Ecto neural progenitor cell (in vitro differentiated cells): ENCODE results near the gene PLEKHD1.
"Not testable (repeated sequence)": the region's sequence is repeated elsewhere in the genome, so short reads cannot be mapped to it uniquely, and the experiment has no call there.

Experiments
- DNase-seq: peaks from one replicate; pipeline ENCODE4 v3.0.0-alpha.2; 2018; ENCODE audit warnings: low spot score

PLEKHD1 gene

GRCh38 chr14:69481815-69482568 is 2.5 kb upstream of the PLEKHD1 start:
- no peak for DNase-seq

DNA sequence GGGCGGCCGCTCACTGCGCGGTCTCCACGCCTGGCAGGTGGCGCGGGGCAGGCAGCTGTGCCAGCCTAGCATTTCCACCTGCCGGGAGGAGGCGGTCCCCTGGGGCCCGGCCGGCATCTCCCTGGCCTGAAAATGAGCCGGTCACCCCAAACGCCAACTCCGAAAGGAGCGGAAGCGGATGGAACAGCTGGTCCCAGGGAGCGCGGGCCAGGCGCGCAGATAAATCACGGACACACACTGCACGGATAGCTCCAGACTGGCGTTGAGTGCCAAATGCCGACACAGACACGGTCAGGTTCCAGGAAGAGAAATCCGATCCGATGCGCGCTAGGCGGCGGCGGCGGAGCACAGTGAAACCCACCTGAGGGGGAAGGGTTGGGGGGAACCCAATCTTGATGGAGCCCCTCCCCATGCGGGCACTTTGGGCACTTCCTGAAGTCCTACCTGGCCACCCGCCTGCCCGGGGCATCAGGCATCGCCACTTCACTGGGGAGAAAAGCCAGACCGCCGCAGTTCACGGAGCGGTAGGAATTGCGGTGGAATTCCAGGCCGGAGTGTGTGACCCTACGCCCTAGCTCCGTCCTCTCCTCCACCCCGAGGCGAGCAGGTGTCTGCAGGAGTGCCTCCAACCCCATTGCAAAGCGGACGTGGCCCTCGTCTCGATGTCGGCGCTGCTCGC is 624 bp upstream of the PLEKHD1 start:
- no peak for DNase-seq

GRCh38 chr14:69485315-69485660 is 760 bp downstream of the PLEKHD1 start:
- no peak for DNase-seq

DNA sequence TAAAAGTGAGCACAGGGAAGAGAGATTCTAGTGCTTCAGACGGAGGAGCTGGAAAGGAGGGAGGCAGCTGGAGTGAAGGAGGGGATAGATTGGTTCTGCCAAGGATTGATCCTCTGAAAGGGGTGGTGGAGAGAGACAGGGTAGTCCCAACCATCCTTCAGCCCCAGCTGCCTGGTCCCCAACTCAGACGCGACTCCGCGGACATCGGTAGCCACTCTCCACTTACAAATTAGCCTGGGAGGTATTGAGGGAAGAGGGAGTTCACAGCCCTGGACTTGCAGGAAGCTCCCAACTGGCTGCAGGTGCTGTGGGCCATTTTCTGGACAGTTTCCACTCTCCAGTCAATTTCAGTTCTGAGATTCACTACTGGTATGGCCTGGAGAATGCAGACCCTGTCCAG is 1.2 kb downstream of the PLEKHD1 start:
- DNase-seq: no peak

- no peak for DNase-seq
Observed at GRCh38 chr14:69487226-69487625, 2.7 kb downstream of the PLEKHD1 start.

- DNase-seq: no peak
Observed at GRCh38 chr14:69487771-69488170, 3.2 kb downstream of the PLEKHD1 start.

DNA sequence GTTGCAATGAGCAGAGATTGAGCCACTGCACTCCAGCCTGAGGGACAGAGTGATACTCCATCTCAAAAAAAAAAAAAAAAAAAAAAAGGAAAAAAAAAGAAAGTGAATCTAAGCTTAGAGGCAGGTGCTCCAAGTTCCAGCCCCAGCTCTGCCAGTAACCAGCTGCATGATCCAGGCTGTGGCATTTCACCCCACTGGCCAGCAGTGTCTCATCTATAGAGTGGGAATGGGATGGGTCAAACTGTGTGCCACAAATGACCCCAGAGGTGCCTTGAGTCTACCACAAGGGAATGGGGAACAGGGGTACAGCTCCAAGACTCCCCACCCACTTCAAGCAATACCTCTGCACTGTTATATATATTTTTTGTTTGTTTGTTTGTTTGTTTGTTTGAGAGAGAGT is 5.0 kb downstream of the PLEKHD1 start:
- DNase-seq: no peak

DNA sequence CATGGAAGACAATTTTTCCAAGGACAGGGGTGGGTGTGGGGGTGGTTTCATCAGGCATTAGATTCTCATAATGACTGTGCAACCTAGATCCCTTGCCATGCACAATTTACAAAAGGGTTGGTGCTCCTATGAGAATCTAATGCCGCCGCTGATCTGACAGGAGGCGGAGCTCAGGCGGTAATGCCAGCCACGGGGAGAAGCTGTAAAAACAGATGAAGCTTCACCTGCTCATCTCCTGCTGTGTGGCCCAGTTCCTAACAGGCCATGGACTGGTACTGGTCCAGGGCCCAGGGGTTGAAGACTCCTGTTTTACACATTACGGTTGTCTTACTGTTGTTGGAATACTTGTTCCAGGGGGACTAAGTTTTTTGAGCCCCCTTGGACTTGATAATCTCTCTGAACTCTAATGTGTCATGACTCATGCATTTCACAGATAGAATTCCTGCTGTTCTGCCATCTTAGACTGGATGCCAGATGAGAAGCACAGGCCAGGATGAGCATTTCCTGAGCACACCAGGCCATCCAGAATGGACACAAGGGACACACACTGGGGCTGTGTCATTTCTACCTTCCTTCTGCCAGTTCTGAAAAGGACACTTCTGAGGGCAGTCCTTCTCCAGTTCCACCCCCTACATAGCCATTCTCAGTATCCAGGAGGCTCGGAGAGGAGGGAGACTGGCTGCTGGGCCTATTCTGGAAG is 5.8 kb downstream of the PLEKHD1 start:
- DNase-seq: no peak

DNA sequence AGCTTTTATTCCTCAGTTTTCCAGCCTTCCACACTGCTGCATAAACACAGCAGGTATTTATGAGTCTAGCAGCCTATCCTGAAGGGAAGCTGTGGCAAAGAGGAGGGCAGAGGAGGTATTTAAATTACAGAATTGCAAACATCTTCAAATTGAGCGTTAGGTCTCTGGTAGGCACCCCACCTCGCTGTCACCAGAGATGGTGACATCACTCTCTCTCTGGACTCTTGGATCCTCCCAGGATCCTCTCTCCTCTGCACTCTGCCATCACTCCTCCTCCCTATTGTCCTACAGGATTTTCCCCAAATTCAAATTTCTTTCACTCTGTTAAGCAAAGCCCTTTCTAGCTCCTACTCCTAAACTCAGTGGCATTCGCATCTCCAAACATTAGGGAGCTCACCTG is 6.7 kb downstream of the PLEKHD1 start:
- DNase-seq: no peak

GRCh38 chr14:69493038-69493437 is 8.5 kb downstream of the PLEKHD1 start:
- DNase-seq: no peak

GRCh38 chr14:69493791-69494190 is 9.3 kb downstream of the PLEKHD1 start:
- DNase-seq: no peak

GRCh38 chr14:69495341-69495921 is 10.9 kb downstream of the PLEKHD1 start:
- no peak for DNase-seq

- DNase-seq: not testable (repeated sequence)
Observed at GRCh38 chr14:69497866-69498265, 13.3 kb downstream of the PLEKHD1 start.

- not testable (repeated sequence) for DNase-seq
Observed at GRCh38 chr14:69498286-69498685, 13.8 kb downstream of the PLEKHD1 start.

- no peak for DNase-seq
Observed at GRCh38 chr14:69499436-69499835, 14.9 kb downstream of the PLEKHD1 start.

DNA sequence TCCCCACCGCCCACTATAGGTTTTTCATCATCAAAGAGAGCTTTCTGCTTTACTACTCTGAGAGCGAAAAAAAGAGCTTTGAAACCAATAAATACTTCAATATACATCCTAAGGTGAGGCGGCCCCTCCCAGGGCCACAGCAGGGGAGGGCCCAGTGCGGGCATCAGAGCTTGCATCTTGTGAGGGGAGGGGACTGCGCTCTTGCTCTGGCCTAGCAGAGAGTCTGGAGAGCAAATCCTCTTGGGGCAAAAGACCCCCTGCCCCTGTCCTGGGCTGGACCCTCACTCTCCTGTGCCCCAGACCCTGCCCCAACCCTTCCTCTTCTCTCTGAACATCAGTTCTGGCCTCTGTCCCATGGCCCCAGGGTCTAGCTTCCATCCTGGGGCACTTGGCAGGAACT is 15.6 kb downstream of the PLEKHD1 start:
- no peak for DNase-seq

DNA sequence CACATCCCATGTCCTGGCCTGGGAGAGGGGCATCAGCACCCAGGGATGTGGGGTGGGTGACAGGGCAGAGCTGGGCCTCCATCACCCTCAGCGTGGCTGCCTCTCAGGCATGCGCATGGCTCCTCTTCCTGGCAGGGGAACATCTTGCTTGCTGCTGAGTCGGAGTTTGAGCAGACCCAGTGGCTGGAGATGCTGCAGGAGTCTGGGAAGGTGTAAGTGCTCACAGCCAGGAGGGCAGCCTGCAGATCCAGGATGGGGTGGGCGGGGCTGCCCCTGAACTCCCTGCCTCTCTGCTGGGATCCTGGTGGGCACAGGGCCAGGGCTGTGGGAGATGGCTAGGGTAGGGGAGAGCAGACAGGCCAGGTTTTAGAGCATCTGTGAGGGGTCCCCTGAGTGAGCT is 16.2 kb downstream of the PLEKHD1 start:
- no peak for DNase-seq

DNA sequence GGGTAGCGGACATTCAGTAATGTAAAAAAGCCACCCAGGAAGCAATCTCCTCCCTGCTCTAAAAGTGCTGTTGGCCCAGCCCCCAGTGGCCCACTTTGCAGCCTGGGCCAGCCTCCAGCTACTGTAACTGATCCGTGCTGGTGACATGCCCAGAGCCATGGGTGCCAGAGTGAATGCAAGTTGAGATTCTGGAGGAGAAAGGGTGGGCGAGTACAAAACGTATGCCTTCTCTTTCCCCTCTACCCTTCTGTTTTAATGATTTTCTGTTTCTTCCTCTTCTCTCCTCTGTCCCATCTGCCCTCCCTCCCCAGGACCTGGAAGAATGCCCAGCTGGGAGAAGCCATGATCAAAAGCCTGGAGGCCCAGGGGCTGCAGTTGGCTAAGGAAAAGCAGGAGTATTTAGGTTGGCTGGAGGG is 16.9 kb downstream of the PLEKHD1 start:
- no peak for DNase-seq

DNA sequence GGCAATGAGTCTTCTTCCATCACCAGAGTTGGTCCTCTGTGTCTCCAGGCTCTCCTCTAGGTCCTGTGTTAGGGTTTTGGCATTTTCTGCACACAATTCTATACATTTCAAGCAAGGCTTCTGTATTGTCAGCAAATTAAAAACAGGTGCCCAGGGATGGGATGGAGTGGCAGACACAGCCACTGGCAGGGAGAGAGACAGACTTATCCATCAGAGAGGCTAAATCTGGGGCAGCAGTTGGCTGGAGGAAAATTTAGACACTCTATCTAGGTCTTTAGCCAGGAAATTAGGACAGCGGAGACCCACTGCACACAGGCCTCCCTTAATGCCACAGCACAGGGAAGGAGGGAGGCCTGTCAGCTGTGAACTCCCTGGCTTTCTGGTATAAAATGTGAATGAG is 20.2 kb downstream of the PLEKHD1 start:
- DNase-seq: no peak

DNA sequence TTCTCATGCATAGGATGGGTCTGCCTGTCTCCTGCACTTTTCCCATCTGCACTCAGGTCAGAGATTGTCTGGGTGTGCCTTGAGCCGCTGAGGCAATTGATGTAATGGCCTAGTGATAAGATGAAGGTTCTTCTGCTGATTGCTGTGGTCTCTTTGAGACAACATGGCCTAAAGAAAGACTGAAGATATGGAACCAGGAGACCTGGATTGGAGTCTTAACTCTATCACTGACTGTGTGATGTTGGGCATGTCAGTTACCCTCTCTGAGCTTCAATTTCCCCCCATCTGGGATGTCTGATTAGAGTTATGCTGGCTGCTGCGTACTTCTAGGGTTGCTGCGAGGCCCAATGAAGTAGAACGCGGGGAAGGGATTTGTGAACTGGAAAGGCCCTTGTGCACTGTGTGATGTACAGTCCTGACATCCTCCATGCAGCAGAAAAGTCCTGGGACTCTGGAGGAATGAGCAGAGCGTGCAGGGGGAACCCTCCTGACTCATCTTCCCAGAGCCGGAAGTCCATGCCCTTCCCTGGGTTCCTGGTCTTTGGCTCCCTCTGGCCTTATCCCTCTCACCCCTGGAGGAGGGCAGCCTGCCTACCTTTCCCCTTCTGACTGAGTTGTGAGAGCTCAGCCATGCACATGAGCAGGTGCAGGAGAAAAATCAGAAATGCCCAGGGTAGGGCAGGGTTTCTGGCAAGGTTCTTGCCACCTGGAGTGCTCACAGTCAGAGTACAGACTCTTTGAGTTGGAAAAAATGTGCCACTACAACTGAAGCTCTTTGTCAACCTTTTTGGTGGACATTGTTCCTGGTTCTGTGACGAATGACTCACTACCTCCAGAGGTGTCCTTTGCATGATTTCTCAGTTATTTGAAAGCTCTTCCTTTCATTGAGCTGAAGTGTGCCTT is 21.1 kb downstream of the PLEKHD1 start:
- DNase-seq: no peak

GRCh38 chr14:69506241-69506595 is 21.7 kb downstream of the PLEKHD1 start:
- DNase-seq: no peak
